Duodenal mucosa (tissue), 2 donors: ENCODE results near the gene CHMP1B.
"Not testable (repeated sequence)": the region's sequence is repeated elsewhere in the genome, so short reads cannot be mapped to it uniquely, and the experiment has no call there.

Experiments
- H3K27ac ChIP-seq: one replicate; pipeline ENCODE4 v1.7.0; 2013; ENCODE audit warnings: low read depth, low read length
- H3K27me3 ChIP-seq, 2 donors: one replicate each; pipeline ENCODE4 v1.7.0; 2013; ENCODE audit warnings: low read length in 2 of 2, control low read depth in 1 of 2; ENCODE audit not compliant: insufficient read depth in 2 of 2, control insufficient read depth in 1 of 2
- H3K36me3 ChIP-seq, 2 donors: one replicate each; pipeline ENCODE4 v1.7.0; 2013; ENCODE audit warnings: low read length in 2 of 2, control low read depth in 1 of 2; ENCODE audit not compliant: insufficient read depth in 2 of 2, control insufficient read depth in 1 of 2
- H3K4me1 ChIP-seq, 2 donors: one replicate each; pipeline ENCODE4 v1.7.0; 2013; ENCODE audit warnings: low read length in 2 of 2, control low read depth in 1 of 2; ENCODE audit not compliant: insufficient read depth in 2 of 2, control insufficient read depth in 1 of 2
- H3K4me3 ChIP-seq, 2 donors: one replicate each; pipeline ENCODE4 v1.7.0; 2013; ENCODE audit warnings: low read length in 2 of 2, low read depth in 1 of 2
- H3K9ac ChIP-seq, 2 donors: one replicate each; pipeline ENCODE4 v1.7.0; 2013; ENCODE audit warnings: low read length in 2 of 2, low read depth in 1 of 2
- H3K9me3 ChIP-seq, 2 donors: one replicate each; pipeline ENCODE4 v1.7.0; 2013; ENCODE audit warnings: low read length in 2 of 2, control low read depth in 1 of 2; ENCODE audit not compliant: control insufficient read depth in 1 of 2

Gene CHMP1B

DNA sequence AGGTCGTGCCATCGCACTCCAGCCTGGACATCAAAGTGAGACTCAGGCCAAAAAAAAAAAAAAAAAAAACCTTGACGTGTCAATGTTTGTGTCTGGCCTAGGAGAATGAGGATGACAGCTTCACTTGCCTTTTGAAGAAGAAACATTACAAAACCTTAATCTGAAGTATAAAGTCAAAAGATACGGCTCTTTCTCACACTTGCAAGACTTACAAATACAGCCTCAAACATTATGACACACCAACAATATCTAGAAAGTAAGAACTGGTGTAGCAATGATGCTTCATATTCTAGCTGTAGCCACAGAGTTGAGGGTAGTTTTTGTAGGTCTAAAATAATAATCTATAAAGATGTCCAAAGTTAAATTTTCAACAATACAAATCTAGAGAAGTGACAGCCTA is 31.4 kb downstream of the CHMP1B start:
- Histone ChIP-seq H3K27ac (no peak overlapping the region), H3K36me3 (peaks cover 0 to 49% of the 10 kb centered on the region in 2 donors), H3K4me1 (peaks cover 8 to 9% of the 10 kb centered on the region in 2 donors), H3K9ac (no peak overlapping the region), H3K9me3 (no peaks in the 10 kb centered on the region), H3K4me3 (no peak overlapping the region), H3K27me3 (no peaks in the 10 kb centered on the region)

DNA sequence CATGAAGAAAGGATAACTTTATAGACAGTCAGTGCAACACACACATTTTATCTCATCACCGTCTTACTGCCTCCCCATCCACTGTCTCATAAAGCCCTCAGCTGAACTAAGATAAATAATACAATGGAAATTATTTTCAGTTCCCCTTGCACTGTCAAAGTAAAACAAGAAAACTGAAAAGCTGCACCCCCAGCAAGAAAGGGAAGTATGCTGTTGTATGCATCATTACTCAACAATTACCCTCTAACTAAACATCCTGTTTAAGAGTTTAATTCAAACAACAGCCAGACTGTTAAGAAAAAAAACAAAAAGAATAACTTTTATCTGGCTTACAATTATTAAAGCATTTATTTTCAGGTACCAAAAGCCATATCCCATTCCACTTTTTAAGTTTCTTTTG is 31.9 kb downstream of the CHMP1B start:
- H3K9ac ChIP-seq = no peak overlapping the region
- no peak overlapping the region for H3K27ac ChIP-seq
- peaks cover 8 to 9% of the 10 kb centered on the region in 2 donors for H3K4me1 ChIP-seq
- H3K27me3 ChIP-seq = no peaks in the 10 kb centered on the region
- H3K4me3 ChIP-seq = no peak overlapping the region
- H3K9me3 ChIP-seq = no peaks in the 10 kb centered on the region
- H3K36me3 ChIP-seq = peaks cover 0 to 53% of the 10 kb centered on the region in 2 donors

DNA sequence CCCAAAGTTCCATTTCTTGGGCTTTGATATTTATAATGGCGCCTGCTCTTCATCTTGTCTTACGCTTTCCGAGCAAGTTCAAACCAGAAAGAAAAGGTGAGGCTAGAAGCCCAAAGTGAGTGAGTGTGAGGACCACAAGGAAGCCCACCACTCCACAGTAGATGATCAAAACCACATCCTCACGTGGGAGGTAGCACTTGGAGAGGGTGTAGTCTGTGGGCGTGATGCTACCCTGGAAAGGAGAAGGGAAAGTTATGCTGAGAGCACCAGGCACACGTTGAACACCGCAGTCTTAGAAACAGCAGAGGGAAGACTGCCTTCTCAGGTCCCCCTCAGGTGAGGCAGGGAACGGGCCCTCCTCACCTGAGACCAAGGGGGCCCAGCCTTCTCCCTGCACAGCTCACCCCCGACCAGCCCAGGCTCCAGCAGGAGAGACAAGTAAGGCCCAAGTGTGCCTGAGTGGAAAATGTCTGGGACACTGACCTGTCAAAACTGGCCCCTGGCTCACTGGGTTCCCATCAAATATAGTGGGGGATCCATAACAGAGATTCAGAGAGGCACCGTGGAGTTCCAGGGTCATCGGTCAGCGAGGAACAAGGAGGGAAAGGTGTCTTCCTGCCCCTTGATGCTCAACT is 33.3 kb downstream of the CHMP1B start:
- no peak overlapping the region for H3K9ac ChIP-seq
- peaks cover 0 to 55% of the 10 kb centered on the region in 2 donors for H3K36me3 ChIP-seq
- H3K27me3 ChIP-seq = no peaks in the 10 kb centered on the region
- H3K27ac ChIP-seq = no peak overlapping the region
- peaks cover 8 to 9% of the 10 kb centered on the region in 2 donors for H3K4me1 ChIP-seq
- no peak overlapping the region for H3K4me3 ChIP-seq
- no peaks in the 10 kb centered on the region for H3K9me3 ChIP-seq

DNA sequence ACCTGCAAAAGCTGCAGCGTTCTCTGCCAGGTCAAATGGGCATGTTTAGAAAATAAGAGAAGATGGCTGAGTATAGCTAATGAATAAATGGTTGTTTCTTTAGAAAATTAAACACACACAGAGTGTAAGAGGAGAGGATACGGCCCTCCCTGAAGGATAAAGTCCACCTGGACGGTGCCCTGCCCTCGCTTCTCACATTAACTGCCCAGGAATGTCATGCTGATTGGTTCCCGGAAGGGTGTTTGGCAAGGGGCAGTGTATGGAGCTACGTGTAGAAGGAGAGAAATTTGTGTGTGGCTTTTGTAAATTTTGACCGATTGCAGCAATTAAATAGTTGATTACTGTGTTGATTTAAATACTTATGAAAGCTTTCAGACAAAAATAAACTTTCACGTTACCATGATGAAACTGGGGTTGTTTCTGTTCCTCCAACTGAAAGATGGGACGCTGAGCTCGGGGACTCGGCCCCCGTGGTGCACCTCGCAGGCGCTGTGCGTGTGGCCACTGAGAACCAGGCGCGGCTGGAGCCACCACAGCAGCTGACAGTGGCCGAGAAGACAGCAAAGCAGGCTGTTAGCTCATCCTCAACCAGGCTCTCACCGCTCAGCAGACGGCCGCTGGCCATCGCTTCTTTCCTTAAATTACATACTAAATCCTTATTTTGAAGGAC is 34.2 kb downstream of the CHMP1B start:
- no peaks in the 10 kb centered on the region for H3K27me3 ChIP-seq
- peaks cover 8 to 9% of the 10 kb centered on the region in 2 donors for H3K4me1 ChIP-seq
- H3K36me3 ChIP-seq = peaks cover 0 to 59% of the 10 kb centered on the region in 2 donors
- H3K4me3 ChIP-seq = no peak overlapping the region
- H3K9ac ChIP-seq = no peak overlapping the region
- no peak overlapping the region for H3K27ac ChIP-seq
- no peaks in the 10 kb centered on the region for H3K9me3 ChIP-seq

DNA sequence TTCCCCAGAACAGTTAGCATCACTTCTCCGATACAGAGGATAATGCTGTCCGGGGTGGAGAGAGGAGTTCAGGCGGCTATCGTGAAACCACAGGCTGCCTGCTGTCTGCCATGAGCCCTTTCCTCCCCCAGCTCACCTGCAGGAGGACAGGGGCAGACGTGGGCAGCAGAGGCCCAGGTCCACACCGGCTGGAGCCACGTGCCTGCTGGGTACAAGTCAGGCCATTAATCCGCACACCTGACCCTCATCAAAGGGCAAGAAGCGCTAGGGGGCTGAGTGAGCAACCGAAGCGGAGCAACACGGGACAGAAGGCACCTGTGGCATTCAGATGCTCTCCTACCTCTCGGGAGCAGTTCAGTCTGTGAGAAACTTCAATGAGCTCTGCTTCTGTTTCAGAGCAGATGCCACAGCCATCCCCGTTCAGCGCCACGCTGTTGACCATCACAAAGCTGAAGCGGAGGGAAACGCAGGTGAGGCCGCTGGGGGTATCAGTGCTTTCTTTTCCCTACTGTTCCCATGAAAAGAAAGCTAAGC is 35.4 kb downstream of the CHMP1B start:
- Histone ChIP-seq H3K27me3 (no peaks in the 10 kb centered on the region), H3K27ac (no peak overlapping the region), H3K36me3 (peaks cover 0 to 51% of the 10 kb centered on the region in 2 donors), H3K4me3 (no peak overlapping the region), H3K9me3 (no peaks in the 10 kb centered on the region), H3K4me1 (peaks cover 8 to 9% of the 10 kb centered on the region in 2 donors), H3K9ac (no peak overlapping the region)

DNA sequence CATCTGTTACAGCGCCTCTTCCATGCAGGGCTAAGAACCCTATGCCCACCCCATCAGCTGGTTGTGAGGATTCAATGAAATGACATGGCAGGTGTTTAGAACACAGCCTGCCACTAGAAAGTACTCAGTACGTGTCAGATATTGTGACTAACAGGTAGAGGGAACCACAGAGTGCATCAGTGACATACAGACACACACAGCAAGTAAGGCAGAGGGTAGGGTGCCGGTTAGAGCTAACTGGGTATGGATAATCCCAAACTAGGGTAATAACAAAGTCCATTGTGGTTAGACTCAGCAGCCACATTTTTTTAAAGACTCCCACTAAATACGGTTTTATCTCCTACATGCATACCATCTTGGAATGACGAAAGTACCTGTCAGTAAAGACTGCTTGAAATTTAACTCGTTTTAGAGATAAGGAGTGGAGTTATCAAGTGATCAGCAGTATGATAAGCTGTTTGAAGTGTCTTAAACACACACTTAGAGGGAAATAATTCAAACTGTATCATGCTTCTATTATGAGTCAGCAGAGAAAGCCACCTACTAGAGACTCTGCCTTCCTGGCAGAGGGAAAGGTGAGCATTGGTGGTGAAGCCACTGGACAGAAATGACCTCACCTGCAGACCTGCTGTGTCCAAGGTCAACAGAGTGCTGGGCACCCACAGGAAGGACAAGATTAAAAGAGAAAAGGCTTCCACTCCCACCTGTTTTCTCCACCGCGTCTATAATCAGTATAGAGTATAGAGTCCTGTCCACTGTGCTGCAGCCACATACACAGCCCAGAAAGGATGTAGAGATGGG is 36.3 kb downstream of the CHMP1B start:
- Histone ChIP-seq H3K27ac (no peak overlapping the region), H3K9ac (no peak overlapping the region), H3K4me3 (no peak overlapping the region), H3K36me3 (peaks cover 0 to 50% of the 10 kb centered on the region in 2 donors), H3K27me3 (no peaks in the 10 kb centered on the region), H3K9me3 (no peaks in the 10 kb centered on the region), H3K4me1 (peaks cover 8 to 9% of the 10 kb centered on the region in 2 donors)

DNA sequence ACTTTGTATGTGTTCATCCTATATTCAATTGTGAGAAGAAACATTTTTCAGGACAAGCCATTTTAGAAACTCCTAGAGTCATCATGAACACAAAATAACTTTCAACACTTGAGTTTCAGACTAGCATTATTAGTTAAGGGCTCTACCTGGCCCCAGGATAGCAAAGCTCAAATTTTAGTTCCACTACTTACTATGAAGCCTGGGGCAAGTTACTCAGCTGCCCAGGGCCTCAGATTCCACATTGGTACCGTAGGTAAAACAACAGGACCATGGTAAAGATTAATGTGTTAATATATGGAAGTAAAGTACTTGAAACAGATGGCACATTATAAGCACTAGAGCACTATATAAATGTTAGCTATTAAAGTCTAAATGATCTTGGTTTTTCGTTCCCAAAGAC is 37.5 kb downstream of the CHMP1B start:
- no peak overlapping the region for H3K9ac ChIP-seq
- H3K4me1 ChIP-seq = peaks cover 8 to 9% of the 10 kb centered on the region in 2 donors
- H3K27me3 ChIP-seq = no peaks in the 10 kb centered on the region
- H3K9me3 ChIP-seq = no peaks in the 10 kb centered on the region
- no peak overlapping the region for H3K4me3 ChIP-seq
- H3K36me3 ChIP-seq = peaks cover 9 to 58% of the 10 kb centered on the region in 2 donors
- no peak overlapping the region for H3K27ac ChIP-seq

DNA sequence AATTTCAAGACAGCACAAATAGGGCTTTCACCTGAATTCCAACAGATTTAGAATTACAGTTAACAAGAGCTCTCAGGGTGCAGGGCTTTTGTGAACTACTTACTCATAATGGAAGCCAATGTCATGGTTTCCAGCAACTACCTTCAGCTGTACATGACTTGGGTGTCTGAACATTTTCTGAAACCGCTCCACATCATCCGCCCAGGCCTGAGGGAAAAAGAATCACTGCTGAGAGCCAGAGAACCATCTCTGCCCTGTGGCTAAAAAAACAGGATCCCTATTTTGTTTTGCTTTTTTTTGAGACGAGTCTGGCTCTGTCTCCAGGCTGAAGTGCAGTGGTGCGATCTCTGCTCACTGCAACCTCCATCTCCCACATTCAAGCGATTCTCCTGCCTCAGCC is 38.1 kb downstream of the CHMP1B start:
- no peak overlapping the region for H3K27ac ChIP-seq
- no peaks in the 10 kb centered on the region for H3K27me3 ChIP-seq
- peaks cover 8 to 9% of the 10 kb centered on the region in 2 donors for H3K4me1 ChIP-seq
- H3K4me3 ChIP-seq = no peak overlapping the region
- no peak overlapping the region for H3K9ac ChIP-seq
- peaks cover 10 to 53% of the 10 kb centered on the region in 2 donors for H3K36me3 ChIP-seq
- no peaks in the 10 kb centered on the region for H3K9me3 ChIP-seq

DNA sequence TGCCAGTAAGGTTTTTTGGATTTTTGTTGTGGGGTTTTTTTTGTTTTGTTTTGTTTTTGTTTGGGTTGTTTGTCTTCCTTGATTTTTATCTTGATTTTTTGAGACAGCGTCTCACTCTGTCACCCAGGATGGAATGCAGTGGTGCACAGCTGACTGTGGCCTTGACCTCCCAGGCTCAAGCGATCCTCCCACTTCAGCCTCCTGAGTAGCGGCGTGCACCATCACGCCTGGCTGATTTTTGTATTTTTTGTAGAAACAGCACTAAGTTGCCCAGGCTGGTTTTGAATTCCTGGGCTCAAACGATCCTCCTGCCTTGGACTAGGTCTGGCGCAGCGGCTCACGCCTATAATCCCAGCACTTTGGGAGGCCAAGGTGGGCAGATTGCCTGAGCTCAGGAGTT is 40.5 kb downstream of the CHMP1B start:
- no peak overlapping the region for H3K27ac ChIP-seq
- peaks cover 12 to 48% of the 10 kb centered on the region in 2 donors for H3K36me3 ChIP-seq

DNA sequence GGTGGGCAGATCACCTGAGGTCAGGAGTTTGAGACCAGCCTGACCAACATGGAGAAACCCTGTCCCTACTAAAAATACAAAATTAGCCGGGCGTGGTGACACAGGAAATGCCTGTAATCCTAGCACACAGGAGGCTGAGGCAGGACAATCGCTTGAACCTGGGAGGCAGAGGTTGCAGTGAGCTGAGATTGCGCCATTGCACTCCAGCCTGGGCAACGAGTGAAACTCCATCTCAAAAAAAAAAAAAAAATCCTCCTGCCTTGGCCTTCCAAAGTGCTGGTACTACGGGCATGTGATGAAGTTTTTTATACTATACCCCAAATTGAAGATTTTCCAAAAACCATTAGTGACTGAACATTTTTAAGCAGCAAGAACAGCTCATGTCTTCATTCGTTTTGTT is 41.2 kb downstream of the CHMP1B start:
- not testable (repeated sequence) for H3K4me1 ChIP-seq, H3K27ac ChIP-seq, H3K4me3 ChIP-seq, H3K9ac ChIP-seq, H3K9me3 ChIP-seq, H3K27me3 ChIP-seq
- H3K36me3 ChIP-seq = peaks cover 12 to 42% of the 10 kb centered on the region in 2 donors

More for the DNA sequence above, 40.5 kb downstream of the CHMP1B start:
- Histone ChIP-seq H3K4me1 (no peaks in the 10 kb centered on the region), H3K27me3 (no peaks in the 10 kb centered on the region), H3K9me3 (no peaks in the 10 kb centered on the region), H3K4me3 (no peak overlapping the region), H3K9ac (no peak overlapping the region)
